Measurements from ENCODE around the gene TGM3.

TGM3 gene

GRCh38 chr20:2346188-2346587 is 50.4 kb downstream of the TGM3 start:
- no peaks in the 10 kb centered on the region for H3K27me3 ChIP-seq (ENCODE audit: control insufficient read depth in 1 of 2, insufficient read depth in 2 of 2, low read length in 2 of 2)
- no peak overlapping the region for H3K27ac ChIP-seq (ENCODE audit: low read depth, low read length)

GRCh38 chr20:2348336-2348735 is 52.5 kb downstream of the TGM3 start:
- no peak overlapping the region for H3K4me3 ChIP-seq (ENCODE audit: low read depth in 1 of 2, low read length in 2 of 2)
- no peaks in the 10 kb centered on the region for H3K9me3 ChIP-seq (ENCODE audit: control insufficient read depth in 1 of 2, low read length in 2 of 2)
- peaks cover 3 to 9% of the 10 kb centered on the region in 2 donors for H3K4me1 ChIP-seq (ENCODE audit: control insufficient read depth in 1 of 2, insufficient read depth in 2 of 2, low read length in 2 of 2)
- no peaks in the 10 kb centered on the region for H3K27me3 ChIP-seq (ENCODE audit: control insufficient read depth in 1 of 2, insufficient read depth in 2 of 2, low read length in 2 of 2)
- H3K36me3 ChIP-seq (ENCODE audit: control insufficient read depth in 1 of 2, insufficient read depth in 2 of 2, low read length in 2 of 2): no peaks in the 10 kb centered on the region
- no peak overlapping the region for H3K9ac ChIP-seq (ENCODE audit: low read depth in 1 of 2, low read length in 2 of 2)
- H3K27ac ChIP-seq (ENCODE audit: low read depth, low read length): no peak overlapping the region

More at GRCh38 chr20:2346188-2346587, 50.4 kb downstream of the TGM3 start:
- H3K4me1 ChIP-seq (ENCODE audit: control insufficient read depth in 1 of 2, insufficient read depth in 2 of 2, low read length in 2 of 2): peaks cover 0 to 5% of the 10 kb centered on the region in 2 donors
- H3K4me3 ChIP-seq (ENCODE audit: low read depth in 1 of 2, low read length in 2 of 2): no peak overlapping the region
- no peak overlapping the region for H3K9ac ChIP-seq (ENCODE audit: low read depth in 1 of 2, low read length in 2 of 2)
- no peaks in the 10 kb centered on the region for H3K9me3 ChIP-seq (ENCODE audit: control insufficient read depth in 1 of 2, low read length in 2 of 2)
- H3K36me3 ChIP-seq (ENCODE audit: control insufficient read depth in 1 of 2, insufficient read depth in 2 of 2, low read length in 2 of 2): no peaks in the 10 kb centered on the region

GRCh38 chr20:2349801-2350200 is 54.0 kb downstream of the TGM3 start:
- Histone ChIP-seq H3K9ac (ENCODE audit: low read depth in 1 of 2, low read length in 2 of 2) (no peak overlapping the region), H3K4me3 (ENCODE audit: low read depth in 1 of 2, low read length in 2 of 2) (no peak overlapping the region), H3K27me3 (ENCODE audit: control insufficient read depth in 1 of 2, insufficient read depth in 2 of 2, low read length in 2 of 2) (no peaks in the 10 kb centered on the region), H3K36me3 (ENCODE audit: control insufficient read depth in 1 of 2, insufficient read depth in 2 of 2, low read length in 2 of 2) (no peaks in the 10 kb centered on the region), H3K9me3 (ENCODE audit: control insufficient read depth in 1 of 2, low read length in 2 of 2) (no peaks in the 10 kb centered on the region), H3K27ac (ENCODE audit: low read depth, low read length) (no peak overlapping the region), H3K4me1 (ENCODE audit: control insufficient read depth in 1 of 2, insufficient read depth in 2 of 2, low read length in 2 of 2) (peaks cover 3 to 9% of the 10 kb centered on the region in 2 donors)

- Histone ChIP-seq H3K36me3 (ENCODE audit: control insufficient read depth in 1 of 2, insufficient read depth in 2 of 2, low read length in 2 of 2) (no peaks in the 10 kb centered on the region), H3K4me3 (ENCODE audit: low read depth in 1 of 2, low read length in 2 of 2) (no peak overlapping the region), H3K4me1 (ENCODE audit: control insufficient read depth in 1 of 2, insufficient read depth in 2 of 2, low read length in 2 of 2) (peaks cover 3 to 9% of the 10 kb centered on the region in 2 donors), H3K27ac (ENCODE audit: low read depth, low read length) (no peak overlapping the region), H3K9ac (ENCODE audit: low read depth in 1 of 2, low read length in 2 of 2) (no peak overlapping the region), H3K27me3 (ENCODE audit: control insufficient read depth in 1 of 2, insufficient read depth in 2 of 2, low read length in 2 of 2) (no peaks in the 10 kb centered on the region), H3K9me3 (ENCODE audit: control insufficient read depth in 1 of 2, low read length in 2 of 2) (no peaks in the 10 kb centered on the region)
Measured at GRCh38 chr20:2350606-2351005, 54.8 kb downstream of the TGM3 start.

- Histone ChIP-seq H3K36me3 (ENCODE audit: control insufficient read depth in 1 of 2, insufficient read depth in 2 of 2, low read length in 2 of 2) (no peaks in the 10 kb centered on the region), H3K4me1 (ENCODE audit: control insufficient read depth in 1 of 2, insufficient read depth in 2 of 2, low read length in 2 of 2) (peaks cover 3 to 9% of the 10 kb centered on the region in 2 donors), H3K4me3 (ENCODE audit: low read depth in 1 of 2, low read length in 2 of 2) (no peak overlapping the region), H3K9me3 (ENCODE audit: control insufficient read depth in 1 of 2, low read length in 2 of 2) (no peaks in the 10 kb centered on the region), H3K27me3 (ENCODE audit: control insufficient read depth in 1 of 2, insufficient read depth in 2 of 2, low read length in 2 of 2) (peaks cover 0 to 7% of the 10 kb centered on the region in 2 donors), H3K9ac (ENCODE audit: low read depth in 1 of 2, low read length in 2 of 2) (no peak overlapping the region), H3K27ac (ENCODE audit: low read depth, low read length) (no peak overlapping the region)
Measured at GRCh38 chr20:2353231-2353630, 57.4 kb downstream of the TGM3 start.

GRCh38 chr20:2357114-2357513 is 61.3 kb downstream of the TGM3 start:
- Histone ChIP-seq H3K27me3 (ENCODE audit: control insufficient read depth in 1 of 2, insufficient read depth in 2 of 2, low read length in 2 of 2) (peaks cover 0 to 7% of the 10 kb centered on the region in 2 donors), H3K4me1 (ENCODE audit: control insufficient read depth in 1 of 2, insufficient read depth in 2 of 2, low read length in 2 of 2) (peaks cover 1 to 2% of the 10 kb centered on the region in 2 donors), H3K9ac (ENCODE audit: low read depth in 1 of 2, low read length in 2 of 2) (no peak overlapping the region), H3K27ac (ENCODE audit: low read depth, low read length) (no peak overlapping the region), H3K36me3 (ENCODE audit: control insufficient read depth in 1 of 2, insufficient read depth in 2 of 2, low read length in 2 of 2) (no peaks in the 10 kb centered on the region), H3K9me3 (ENCODE audit: control insufficient read depth in 1 of 2, low read length in 2 of 2) (peaks cover 2 to 12% of the 10 kb centered on the region in 2 donors), H3K4me3 (ENCODE audit: low read depth in 1 of 2, low read length in 2 of 2) (no peak overlapping the region)

- H3K36me3 ChIP-seq (ENCODE audit: control insufficient read depth in 1 of 2, insufficient read depth in 2 of 2, low read length in 2 of 2): no peaks in the 10 kb centered on the region
- H3K4me3 ChIP-seq (ENCODE audit: low read depth in 1 of 2, low read length in 2 of 2): no peak overlapping the region
- no peak overlapping the region for H3K9ac ChIP-seq (ENCODE audit: low read depth in 1 of 2, low read length in 2 of 2)
- peaks cover 0 to 7% of the 10 kb centered on the region in 2 donors for H3K27me3 ChIP-seq (ENCODE audit: control insufficient read depth in 1 of 2, insufficient read depth in 2 of 2, low read length in 2 of 2)
- no peaks in the 10 kb centered on the region for H3K4me1 ChIP-seq (ENCODE audit: control insufficient read depth in 1 of 2, insufficient read depth in 2 of 2, low read length in 2 of 2)
- peaks cover 4 to 13% of the 10 kb centered on the region in 2 donors for H3K9me3 ChIP-seq (ENCODE audit: control insufficient read depth in 1 of 2, low read length in 2 of 2)
- H3K27ac ChIP-seq (ENCODE audit: low read depth, low read length): no peak overlapping the region
Measured at GRCh38 chr20:2358006-2358405, 62.2 kb downstream of the TGM3 start.

GRCh38 chr20:2361035-2361593 is 65.3 kb downstream of the TGM3 start:
- no peaks in the 10 kb centered on the region for H3K4me1 ChIP-seq (ENCODE audit: control insufficient read depth in 1 of 2, insufficient read depth in 2 of 2, low read length in 2 of 2)
- H3K36me3 ChIP-seq (ENCODE audit: control insufficient read depth in 1 of 2, insufficient read depth in 2 of 2, low read length in 2 of 2): no peaks in the 10 kb centered on the region
- H3K27me3 ChIP-seq (ENCODE audit: control insufficient read depth in 1 of 2, insufficient read depth in 2 of 2, low read length in 2 of 2): peaks cover 0 to 7% of the 10 kb centered on the region in 2 donors
- H3K9ac ChIP-seq (ENCODE audit: low read depth in 1 of 2, low read length in 2 of 2): no peak overlapping the region
- peaks cover 4 to 13% of the 10 kb centered on the region in 2 donors for H3K9me3 ChIP-seq (ENCODE audit: control insufficient read depth in 1 of 2, low read length in 2 of 2)
- no peak overlapping the region for H3K27ac ChIP-seq (ENCODE audit: low read depth, low read length)
- H3K4me3 ChIP-seq (ENCODE audit: low read depth in 1 of 2, low read length in 2 of 2): no peak overlapping the region

- Histone ChIP-seq H3K9ac (ENCODE audit: low read depth in 1 of 2, low read length in 2 of 2) (no peak overlapping the region), H3K36me3 (ENCODE audit: control insufficient read depth in 1 of 2, insufficient read depth in 2 of 2, low read length in 2 of 2) (no peaks in the 10 kb centered on the region), H3K27me3 (ENCODE audit: control insufficient read depth in 1 of 2, insufficient read depth in 2 of 2, low read length in 2 of 2) (no peaks in the 10 kb centered on the region), H3K4me1 (ENCODE audit: control insufficient read depth in 1 of 2, insufficient read depth in 2 of 2, low read length in 2 of 2) (no peaks in the 10 kb centered on the region), H3K9me3 (ENCODE audit: control insufficient read depth in 1 of 2, low read length in 2 of 2) (peaks cover 4 to 13% of the 10 kb centered on the region in 2 donors), H3K4me3 (ENCODE audit: low read depth in 1 of 2, low read length in 2 of 2) (no peak overlapping the region), H3K27ac (ENCODE audit: low read depth, low read length) (no peak overlapping the region)
Measured at GRCh38 chr20:2363187-2363586, 67.4 kb downstream of the TGM3 start.

- Histone ChIP-seq H3K9ac (ENCODE audit: low read depth in 1 of 2, low read length in 2 of 2) (no peak overlapping the region), H3K9me3 (ENCODE audit: control insufficient read depth in 1 of 2, low read length in 2 of 2) (peaks cover 4 to 13% of the 10 kb centered on the region in 2 donors), H3K27ac (ENCODE audit: low read depth, low read length) (no peak overlapping the region), H3K4me3 (ENCODE audit: low read depth in 1 of 2, low read length in 2 of 2) (no peak overlapping the region), H3K27me3 (ENCODE audit: control insufficient read depth in 1 of 2, insufficient read depth in 2 of 2, low read length in 2 of 2) (no peaks in the 10 kb centered on the region), H3K4me1 (ENCODE audit: control insufficient read depth in 1 of 2, insufficient read depth in 2 of 2, low read length in 2 of 2) (no peaks in the 10 kb centered on the region), H3K36me3 (ENCODE audit: control insufficient read depth in 1 of 2, insufficient read depth in 2 of 2, low read length in 2 of 2) (no peaks in the 10 kb centered on the region)
Measured at GRCh38 chr20:2363587-2363986, 67.8 kb downstream of the TGM3 start.
